Peyer's patch (tissue), 4 donors: ENCODE results near the gene SFXN1. TPM values are rescaled to one million over a fixed set of nuclear protein-coding genes. Genes with fewer than 3 reads are reported as not detected.

ENCODE experiments used
- DNase-seq, 3 donors: peaks; one replicate each; pipeline ENCODE4 v3.0.0-alpha.2; 2017 to 2019
- H3K27ac ChIP-seq, 4 donors: fragments of 200-600 bp; sonication (generic); one replicate each; pipeline ENCODE4 v1.5.1; 2016 to 2019
- H3K27me3 ChIP-seq, 2 donors: fragments of 200-600 bp; sonication (generic); one replicate each; pipeline ENCODE4 v1.5.1; 2019
- H3K36me3 ChIP-seq, 3 donors: fragments of 200-600 bp; sonication (generic); one replicate each; pipeline ENCODE4 v1.5.1; 2016 to 2019
- H3K4me1 ChIP-seq, 4 donors: fragments of 200-600 bp; sonication (generic); one replicate each; pipeline ENCODE4 v1.5.1; 2016 to 2019
- H3K4me3 ChIP-seq, 4 donors: fragments of 200-600 bp; sonication (generic); 1 replicate in 3 of 4; 2 replicates in 1 of 4; pipeline ENCODE4 v1.5.1; 2016 to 2019; ENCODE audit warnings: mild to moderate bottlenecking in 1 of 4
- H3K9me3 ChIP-seq, 4 donors: fragments of 200-600 bp; sonication (generic); one replicate each; pipeline ENCODE4 v1.5.1; 2016 to 2019; ENCODE audit warnings: mild to moderate bottlenecking in 1 of 4
- CTCF ChIP-seq, 6 experiments: fragments of 450-650 bp in 4 of 6; fragments of 200-600 bp in 2 of 6; sonication (generic) in 1 of 6; IDR thresholded peaks; one replicate each; pipeline ENCODE4 v1.5.1; 2017 to 2019; ENCODE audit warnings: antibody characterized with exemption in 6 of 6, mild to moderate bottlenecking in 3 of 6, moderate library complexity in 1 of 6
- POLR2A ChIP-seq, 2 donors: fragments of 450-650 bp; IDR thresholded peaks; one replicate each; pipeline ENCODE4 v1.5.1; 2017; ENCODE audit warnings: antibody characterized with exemption in 2 of 2, mild to moderate bottlenecking in 2 of 2, moderate library complexity in 2 of 2
- total RNA-seq, 4 donors: library from RNA; depleted of rRNA; stranded (reverse); fragments of >200 nt; gene quantifications; one replicate each; pipeline ENCODE4 v1.1.0, GENCODE V29; 2016

The SFXN1 gene
- total RNA-seq, 4 donors from 2014 or later, result 38.0 to 85.8 (median 63.5) TPM

- no peaks in the 10 kb centered on the region for H3K36me3 ChIP-seq
- H3K9me3 ChIP-seq, result no peaks in the 10 kb centered on the region
- DNase-seq, result no peak
- H3K27me3 ChIP-seq, result no peaks in the 10 kb centered on the region
- TF ChIP-seq POLR2A (IDR thresholded peaks at IDR 0.05) (no peak), CTCF (IDR thresholded peaks at IDR 0.05) (no peak)
- H3K4me3 ChIP-seq, result no peak overlapping the region
- no peaks in the 10 kb centered on the region for H3K4me1 ChIP-seq
- H3K27ac ChIP-seq, result no peak overlapping the region
Measured at GRCh38 chr5:175468892-175469291, 9.5 kb upstream of the SFXN1 start.

- no peak for TF ChIP-seq CTCF (IDR thresholded peaks at IDR 0.05)
- no peak for TF ChIP-seq POLR2A (IDR thresholded peaks at IDR 0.05)
- no peak for DNase-seq
- no peak overlapping the region for H3K4me3 ChIP-seq
- H3K4me1 ChIP-seq, result no peaks in the 10 kb centered on the region
- no peaks in the 10 kb centered on the region for H3K36me3 ChIP-seq
- H3K27ac ChIP-seq, result no peak overlapping the region
- no peaks in the 10 kb centered on the region for H3K27me3 ChIP-seq
- H3K9me3 ChIP-seq, result no peaks in the 10 kb centered on the region
Measured at GRCh38 chr5:175469916-175470315, 8.4 kb upstream of the SFXN1 start.

- Histone ChIP-seq H3K27ac (no peak overlapping the region), H3K4me3 (no peak overlapping the region), H3K36me3 (no peaks in the 10 kb centered on the region), H3K27me3 (no peaks in the 10 kb centered on the region), H3K9me3 (no peaks in the 10 kb centered on the region), H3K4me1 (no peaks in the 10 kb centered on the region)
- no peak for DNase-seq
- TF ChIP-seq POLR2A (IDR thresholded peaks at IDR 0.05), result no peak
- no peak for TF ChIP-seq CTCF (IDR thresholded peaks at IDR 0.05)
Measured at GRCh38 chr5:175470781-175471180, 7.6 kb upstream of the SFXN1 start.

- H3K4me1 ChIP-seq, result no peaks in the 10 kb centered on the region
- H3K27ac ChIP-seq, result no peak overlapping the region
- no peaks in the 10 kb centered on the region for H3K36me3 ChIP-seq
- no peak overlapping the region for H3K4me3 ChIP-seq
- no peak for DNase-seq
- no peak for TF ChIP-seq POLR2A (IDR thresholded peaks at IDR 0.05)
- no peak for TF ChIP-seq CTCF (IDR thresholded peaks at IDR 0.05)
- H3K9me3 ChIP-seq, result no peaks in the 10 kb centered on the region
- H3K27me3 ChIP-seq, result no peaks in the 10 kb centered on the region
Measured at GRCh38 chr5:175471196-175471595, 7.2 kb upstream of the SFXN1 start.

- Histone ChIP-seq H3K4me1 (no peaks in the 10 kb centered on the region), H3K9me3 (no peaks in the 10 kb centered on the region), H3K36me3 (no peaks in the 10 kb centered on the region), H3K27ac (no peak overlapping the region), H3K27me3 (no peaks in the 10 kb centered on the region), H3K4me3 (no peak overlapping the region)
- DNase-seq, result no peak
- TF ChIP-seq CTCF (IDR thresholded peaks at IDR 0.05) (no peak), POLR2A (IDR thresholded peaks at IDR 0.05) (no peak)
Measured at GRCh38 chr5:175471628-175472027, 6.7 kb upstream of the SFXN1 start.

GRCh38 chr5:175472378-175472777 lies 6.0 kb upstream of the SFXN1 start:
- no peak overlapping the region for H3K27ac ChIP-seq
- H3K36me3 ChIP-seq, result no peaks in the 10 kb centered on the region
- no peaks in the 10 kb centered on the region for H3K4me1 ChIP-seq
- H3K27me3 ChIP-seq, result no peaks in the 10 kb centered on the region
- TF ChIP-seq CTCF (IDR thresholded peaks at IDR 0.05) (no peak), POLR2A (IDR thresholded peaks at IDR 0.05) (no peak)
- H3K4me3 ChIP-seq, result no peak overlapping the region
- DNase-seq, result no peak
- no peaks in the 10 kb centered on the region for H3K9me3 ChIP-seq
